Epidermal melanocyte (primary cell): ENCODE data around the gene TSPAN4.

Experiments used
- DNase-seq: peaks from one replicate; pipeline ENCODE4 v3.0.0; 2011; ENCODE audit warnings: low spot score; ENCODE audit not compliant: insufficient read length

Gene TSPAN4

DNA sequence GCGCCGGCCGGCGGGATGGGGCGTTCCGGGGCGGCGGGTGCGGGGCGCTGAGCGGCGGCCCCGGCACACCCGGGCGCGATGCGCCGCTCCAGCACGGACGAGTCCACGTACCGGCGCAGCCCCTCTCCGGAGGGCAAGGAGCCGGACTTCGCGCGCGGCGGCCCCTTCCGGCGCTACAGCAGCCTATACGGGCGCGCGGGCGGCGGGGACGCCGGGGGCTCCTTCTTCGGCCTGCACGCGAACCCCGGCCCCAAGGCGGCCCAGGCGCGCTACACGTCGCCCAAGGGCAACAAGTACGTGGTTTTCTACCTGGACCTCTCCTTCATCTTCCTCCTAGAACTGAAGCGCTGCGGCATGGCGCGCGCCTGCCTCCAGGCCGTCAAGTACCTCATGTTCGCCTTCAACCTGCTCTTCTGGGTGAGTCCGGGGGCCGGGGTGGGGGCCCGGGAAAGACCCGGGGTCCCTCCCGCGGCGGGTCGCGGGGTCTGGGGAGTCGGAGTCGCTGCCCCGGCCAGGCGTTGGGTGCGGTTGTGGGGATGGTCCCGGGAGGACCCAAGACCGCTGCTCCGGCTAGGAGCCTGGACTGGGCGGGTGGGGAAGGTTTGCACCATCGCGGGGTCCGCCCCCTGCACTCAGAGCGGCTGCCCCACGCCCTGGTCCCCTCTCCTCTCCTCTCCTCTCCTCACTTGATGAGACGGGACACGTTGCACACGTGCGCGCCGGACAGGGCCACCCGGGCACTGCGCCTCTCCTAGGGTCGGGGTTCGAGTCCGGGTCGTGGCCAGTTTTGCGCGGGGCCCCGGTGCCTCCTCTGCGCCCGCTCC lies 7.5 kb downstream of the TSPAN4 start:
- no peak for DNase-seq

DNA sequence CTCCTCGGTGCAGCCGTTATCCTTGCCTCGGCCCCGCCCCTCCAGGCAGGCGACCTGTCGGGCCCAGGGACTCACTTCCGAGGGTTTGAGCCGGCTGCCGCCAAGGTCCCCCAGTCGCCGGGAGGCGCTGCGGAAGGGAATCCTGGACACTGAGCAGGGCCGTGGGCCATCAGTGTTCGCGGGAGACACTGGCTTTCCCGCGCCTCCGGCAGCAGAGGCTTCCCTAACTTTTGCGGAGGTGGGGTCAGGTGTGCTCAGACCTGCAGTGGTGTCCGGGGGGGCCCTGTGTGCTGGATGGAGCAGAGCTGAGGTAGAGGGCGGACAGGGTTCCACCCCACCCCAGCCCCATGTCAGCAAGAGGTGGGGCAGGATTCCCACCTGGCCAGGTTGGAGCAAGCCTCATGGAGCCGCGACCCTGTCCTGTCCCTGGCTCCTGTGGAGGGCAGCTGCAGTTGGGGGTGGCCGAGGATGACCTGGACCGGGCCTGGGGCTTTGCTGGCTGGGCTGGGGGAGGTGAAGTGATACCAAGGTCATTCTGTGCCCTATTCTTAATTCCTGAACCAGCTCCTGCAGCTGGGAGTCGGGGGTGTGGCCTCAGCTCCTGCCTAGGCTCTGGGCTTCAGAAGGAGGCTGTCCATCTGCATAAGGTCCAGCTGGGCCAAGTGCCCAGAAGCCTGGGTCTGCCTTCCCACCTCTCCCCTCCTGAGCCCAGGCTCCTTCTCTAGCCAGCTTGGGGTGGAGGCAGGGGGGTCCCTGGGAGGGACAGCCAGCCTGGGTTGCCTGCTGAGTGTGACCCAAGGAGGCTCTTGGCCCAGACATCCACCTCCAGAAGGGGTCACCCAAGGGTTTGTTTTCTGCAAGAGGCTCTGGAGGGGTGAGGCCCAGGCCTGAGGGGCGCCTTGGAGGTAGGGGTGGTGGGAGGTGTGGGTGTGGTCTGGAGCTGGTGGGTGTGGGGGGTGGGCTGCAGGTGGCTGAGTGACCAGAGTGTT lies 8.4 kb downstream of the TSPAN4 start:
- DNase-seq = no peak

DNA sequence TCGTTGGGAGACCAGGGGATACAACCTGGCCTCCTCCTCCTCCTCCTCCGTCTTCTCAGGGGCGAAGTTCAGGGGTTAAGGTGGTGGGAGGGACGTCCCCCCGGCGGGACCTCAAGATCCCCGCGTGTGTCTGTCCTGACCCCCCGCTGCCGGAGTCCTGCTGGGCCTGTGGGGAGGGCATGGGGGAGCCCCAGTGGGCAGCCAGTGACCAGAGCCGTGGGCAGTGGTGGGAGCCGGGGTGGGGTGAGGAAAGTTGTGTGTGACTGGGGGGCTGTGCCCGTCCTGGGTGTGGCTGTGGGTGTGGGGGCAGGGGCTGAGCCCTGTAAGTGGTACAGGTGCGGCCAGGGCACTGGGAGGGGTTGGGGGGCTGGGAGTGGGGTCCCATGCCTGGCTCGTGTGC lies 10.1 kb downstream of the TSPAN4 start:
- DNase-seq = no peak

DNA sequence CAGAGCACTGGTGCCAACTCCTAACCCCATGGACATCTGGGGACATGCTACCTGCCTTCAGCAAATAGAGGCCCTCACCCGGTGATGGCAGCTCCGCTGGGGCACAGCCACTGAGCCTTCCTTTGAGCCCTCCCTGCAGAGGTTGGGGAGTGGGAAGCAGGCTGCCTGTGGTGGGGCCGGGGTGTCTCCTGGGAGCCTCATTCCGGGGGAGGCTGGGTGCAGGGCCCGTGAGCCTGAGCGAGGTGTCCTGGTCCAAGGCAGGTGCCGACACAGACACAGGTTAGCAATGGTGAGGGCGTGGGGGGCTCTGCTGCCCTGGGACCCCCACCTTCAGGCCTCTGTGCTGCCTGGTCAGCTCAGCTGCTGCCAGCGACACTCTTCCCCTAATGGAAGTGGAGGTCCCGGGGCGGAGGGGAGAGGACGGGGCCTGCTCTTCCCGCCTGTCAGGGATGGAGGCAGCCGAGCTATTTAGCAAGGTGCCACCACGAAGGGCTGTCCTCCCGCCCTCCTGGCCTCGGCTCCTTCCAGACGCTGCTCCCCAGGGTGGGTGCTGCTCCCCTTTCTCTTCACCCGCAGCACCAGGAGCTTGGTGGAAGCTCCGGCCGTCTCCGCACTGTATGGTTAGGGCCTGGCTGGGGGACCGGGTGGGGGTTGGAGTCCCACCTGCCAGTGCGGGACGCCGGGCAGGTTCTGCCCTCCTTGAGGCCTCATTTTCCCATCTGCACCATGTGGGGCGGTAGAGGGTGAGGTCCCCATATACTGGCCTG lies 11.2 kb downstream of the TSPAN4 start:
- no peak for DNase-seq

DNA sequence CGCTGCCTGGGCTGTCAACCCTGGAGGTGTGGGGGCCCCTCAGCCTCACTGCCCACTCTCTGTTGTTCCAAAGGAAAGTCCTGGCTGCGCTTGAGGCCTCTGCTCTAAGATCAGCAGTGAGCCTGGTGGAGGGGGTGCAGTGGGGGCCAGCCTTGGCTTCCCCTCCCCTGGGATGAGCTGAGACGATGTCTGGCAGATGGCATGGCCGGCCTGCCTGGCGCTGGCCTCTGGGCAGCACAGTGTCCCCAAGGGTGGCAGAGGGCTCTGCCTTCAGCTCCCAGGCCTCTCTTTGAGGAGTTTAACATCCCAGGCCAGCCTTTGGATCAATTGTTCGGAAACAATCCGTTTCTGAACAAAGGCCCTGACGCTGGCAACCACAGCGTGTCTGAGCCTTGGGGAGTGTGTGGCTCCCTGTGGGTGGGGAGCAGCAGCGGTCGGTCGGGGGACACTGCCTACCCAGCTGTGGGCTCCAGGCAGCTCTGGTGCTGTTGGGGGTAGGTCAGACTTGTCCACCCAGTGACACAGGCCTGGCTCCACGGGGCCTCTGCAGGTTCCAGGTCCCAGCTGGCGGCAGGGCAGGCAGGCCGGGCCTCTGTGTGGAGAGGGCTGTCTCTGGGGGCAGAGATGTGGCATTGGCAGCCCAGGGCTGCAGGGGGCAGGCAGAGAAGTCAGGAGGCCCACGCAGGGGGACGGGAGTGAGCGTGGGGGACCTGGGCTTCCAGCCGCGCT lies 12.1 kb downstream of the TSPAN4 start:
- DNase-seq = no peak

DNA sequence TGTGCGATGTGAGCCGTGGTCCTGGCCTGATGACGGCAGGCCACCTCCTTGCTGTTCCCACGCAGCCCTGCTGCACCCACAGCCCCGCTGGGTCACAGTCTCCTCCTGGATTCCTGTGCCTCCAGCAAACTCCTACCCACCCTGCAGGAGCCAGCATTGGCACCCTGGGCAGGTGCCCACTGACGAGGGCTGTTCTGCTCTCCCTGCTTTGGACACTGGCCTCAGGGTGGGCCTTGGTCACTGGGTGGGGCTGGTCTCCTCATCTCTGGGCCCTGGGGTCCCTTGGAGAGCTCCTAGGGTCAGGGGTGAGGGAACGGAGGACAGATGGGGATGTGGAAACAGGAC lies 12.7 kb downstream of the TSPAN4 start:
- DNase-seq = no peak

DNA sequence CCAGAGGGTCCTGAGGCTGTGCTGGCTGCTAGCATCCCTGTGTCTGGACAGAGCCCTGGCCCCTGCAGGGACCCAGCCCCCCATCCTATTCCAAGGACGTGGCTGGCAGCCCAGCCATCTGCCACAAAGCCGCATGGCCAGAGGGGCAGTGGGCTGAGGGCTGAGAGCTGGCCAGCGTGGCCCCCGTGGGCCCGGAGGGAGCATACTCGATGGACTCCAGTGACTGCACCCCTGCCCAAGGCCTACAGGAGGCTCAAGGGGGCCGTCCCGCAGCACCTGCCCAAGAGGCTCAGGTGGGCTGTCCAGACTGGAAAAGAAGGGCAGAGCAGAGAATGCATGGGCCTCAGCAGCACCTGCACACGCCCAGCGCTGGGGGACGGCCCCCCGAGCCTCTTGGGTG lies 13.1 kb downstream of the TSPAN4 start:
- no peak for DNase-seq

DNA sequence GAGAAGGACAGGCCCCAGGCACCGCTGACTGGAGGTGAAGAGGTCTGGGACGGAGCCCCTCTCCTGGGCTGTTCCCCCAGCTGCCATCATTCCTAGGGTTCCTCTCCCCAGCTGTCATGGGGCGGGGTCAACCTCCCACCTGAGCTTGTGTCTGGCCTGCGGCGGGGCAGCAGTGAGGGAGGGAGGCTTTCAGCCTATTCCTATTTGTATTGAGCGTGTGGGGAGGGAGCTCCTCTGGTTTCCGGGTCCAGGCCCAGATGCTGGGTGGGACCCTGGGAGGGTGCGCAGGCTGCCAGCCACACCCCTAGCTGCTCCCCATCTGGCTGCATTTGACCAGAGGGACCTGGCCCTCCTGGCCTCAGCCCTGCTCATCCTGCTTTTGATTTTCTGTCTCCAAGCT lies 13.7 kb downstream of the TSPAN4 start:
- no peak for DNase-seq

DNA sequence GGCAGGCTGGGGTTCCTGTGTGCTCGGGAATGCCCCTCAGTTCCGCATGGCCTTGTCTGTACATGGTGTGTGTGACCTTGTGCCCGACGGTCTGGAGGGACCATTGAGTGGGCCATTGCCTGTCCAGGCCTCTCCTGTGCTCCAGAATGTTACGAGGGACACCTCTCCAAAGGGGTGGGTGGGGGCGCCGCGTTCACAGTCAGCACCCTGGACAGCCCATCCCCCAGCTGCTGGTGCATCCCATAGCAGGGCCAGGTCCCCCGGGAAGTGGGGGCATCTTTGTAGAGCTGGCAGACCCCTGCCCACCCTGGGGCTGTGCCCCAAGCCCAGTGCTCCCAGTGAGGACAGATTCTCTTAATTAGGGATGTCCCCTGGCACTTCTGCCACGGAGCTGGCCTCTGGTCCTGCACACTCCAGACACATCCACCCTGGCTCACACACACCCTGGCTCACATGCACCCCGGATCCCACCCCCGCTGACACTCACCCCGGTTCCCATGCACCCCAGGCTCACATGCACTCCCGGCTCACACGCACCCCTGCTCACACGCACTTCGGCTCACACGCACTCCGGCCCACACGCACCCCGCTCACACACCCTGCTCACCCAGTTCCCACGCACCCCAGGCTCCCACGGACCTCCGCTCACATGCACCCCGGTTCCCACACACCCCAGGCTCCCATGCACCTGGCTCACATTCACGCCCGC lies 15.6 kb downstream of the TSPAN4 start:
- no peak for DNase-seq

DNA sequence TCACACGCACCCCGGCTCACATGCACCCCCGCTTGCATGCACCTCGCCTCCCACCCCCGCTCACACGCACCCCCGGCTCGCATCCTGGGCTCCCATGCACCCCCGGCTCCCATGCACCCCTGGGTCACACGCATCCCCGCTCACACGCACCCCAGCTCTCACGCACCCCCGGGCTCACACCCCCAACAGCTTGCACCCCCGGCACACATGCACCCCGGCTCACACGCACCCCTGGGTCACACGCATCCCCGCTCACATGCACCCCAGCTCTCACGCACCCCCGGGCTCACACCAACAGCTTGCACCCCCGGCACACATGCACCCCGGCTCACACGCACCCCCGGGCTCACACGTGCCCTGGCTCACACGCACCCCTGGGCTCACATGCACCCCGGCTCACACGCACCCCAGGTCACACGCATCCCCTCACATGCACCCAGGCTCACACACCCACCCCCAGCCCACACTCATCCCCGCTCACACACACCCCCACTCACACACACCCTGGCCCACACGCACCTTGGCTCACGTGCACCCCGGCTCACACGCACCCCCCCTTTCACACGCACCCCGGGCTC lies 16.2 kb downstream of the TSPAN4 start:
- DNase-seq = no peak

DNA sequence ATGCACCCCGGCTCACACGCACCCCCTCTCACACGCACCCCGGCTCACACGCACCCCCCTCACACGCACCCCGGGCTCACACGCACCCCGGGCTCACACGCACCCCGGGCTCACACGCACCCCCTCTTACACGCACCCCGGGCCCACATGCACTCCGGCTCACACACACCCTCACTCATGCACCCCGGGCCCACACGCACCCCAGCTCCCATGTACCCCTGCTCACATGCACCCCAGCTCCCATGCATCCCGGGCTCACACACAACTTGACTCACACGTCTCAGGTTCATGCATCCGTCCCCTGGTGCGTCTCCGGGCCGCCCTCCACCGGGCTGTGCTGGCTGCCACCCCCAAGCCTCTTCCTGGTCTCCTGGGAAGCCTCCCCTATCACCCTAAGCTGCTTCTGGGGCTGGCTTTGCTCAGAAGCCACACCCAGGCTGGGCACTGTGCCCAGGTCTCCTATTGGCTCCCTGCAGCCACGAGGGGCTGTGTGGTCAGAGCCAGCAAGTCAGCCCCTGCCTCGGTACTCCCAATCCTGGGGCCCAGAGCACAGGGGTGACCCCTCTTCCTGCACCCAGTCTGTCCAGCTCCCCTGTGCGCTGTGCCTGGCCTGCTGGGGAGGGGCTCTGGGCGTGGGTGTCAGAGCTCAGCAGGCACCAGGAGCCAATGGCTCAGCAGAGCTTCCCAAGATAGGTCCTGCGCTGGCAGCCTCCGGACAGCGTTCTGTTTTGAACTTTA lies 16.9 kb downstream of the TSPAN4 start:
- DNase-seq = peak; percentile 83

DNA sequence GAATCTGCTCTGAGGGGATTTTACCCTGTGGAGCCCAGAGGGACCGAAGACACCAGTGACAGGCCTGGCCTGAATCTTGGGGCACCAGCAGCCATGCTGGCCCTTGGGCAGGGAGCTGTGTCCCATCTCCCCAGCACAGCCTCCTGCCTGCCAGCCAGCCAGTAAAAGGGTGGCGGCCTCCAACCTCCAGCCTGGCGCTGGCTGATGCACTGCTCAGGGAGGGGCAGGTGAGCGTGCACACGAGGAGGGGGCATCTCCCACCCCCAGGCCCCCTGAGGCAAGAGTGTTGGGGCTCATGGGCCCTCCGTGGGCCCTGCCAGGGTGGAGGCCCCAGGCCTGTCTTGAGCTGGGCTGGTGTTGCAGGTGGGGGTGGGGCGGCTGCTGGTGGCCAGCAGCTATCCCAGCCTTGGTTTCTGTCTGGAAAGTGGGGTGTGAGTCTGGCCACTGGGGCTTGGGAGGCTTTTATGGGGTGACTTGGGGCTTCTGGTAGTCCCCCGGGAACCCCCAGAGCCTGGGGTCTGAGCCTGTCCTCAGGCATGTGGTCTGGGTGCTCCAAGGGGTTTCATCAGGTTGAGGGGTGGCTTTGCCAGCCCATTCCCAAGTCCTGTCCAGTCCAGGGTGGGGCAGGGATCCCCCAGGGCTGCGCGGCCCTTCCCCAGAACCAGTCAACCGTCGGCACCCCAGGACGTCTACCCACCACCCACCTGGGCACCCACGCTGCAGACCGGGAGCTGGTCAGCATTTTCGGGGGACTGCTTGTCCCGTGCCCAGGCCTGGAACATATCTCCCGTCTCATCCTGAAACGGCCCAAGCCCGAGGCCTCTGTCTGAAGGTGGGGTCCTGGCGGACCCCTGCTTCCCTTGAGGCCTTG lies 17.8 kb downstream of the TSPAN4 start:
- no peak for DNase-seq

DNA sequence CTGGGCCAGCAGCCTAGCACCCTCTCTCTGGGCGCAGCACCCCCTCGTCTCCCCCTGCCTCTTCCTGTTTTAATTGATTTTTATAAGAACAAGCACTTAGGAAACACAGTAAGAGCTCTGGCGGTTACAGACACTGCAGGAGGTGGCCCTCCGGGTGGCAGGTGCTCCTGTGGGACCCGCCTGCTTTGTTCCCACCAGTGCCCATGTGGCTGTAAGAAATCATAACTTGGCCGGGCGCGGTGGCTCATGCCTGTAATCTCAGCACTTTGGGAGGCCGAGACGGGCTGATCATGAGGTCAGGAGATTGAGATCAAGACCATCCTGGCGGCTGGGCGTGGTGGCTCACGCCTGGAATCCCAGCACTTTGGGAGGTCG lies 18.4 kb downstream of the TSPAN4 start:
- DNase-seq = no peak

DNA sequence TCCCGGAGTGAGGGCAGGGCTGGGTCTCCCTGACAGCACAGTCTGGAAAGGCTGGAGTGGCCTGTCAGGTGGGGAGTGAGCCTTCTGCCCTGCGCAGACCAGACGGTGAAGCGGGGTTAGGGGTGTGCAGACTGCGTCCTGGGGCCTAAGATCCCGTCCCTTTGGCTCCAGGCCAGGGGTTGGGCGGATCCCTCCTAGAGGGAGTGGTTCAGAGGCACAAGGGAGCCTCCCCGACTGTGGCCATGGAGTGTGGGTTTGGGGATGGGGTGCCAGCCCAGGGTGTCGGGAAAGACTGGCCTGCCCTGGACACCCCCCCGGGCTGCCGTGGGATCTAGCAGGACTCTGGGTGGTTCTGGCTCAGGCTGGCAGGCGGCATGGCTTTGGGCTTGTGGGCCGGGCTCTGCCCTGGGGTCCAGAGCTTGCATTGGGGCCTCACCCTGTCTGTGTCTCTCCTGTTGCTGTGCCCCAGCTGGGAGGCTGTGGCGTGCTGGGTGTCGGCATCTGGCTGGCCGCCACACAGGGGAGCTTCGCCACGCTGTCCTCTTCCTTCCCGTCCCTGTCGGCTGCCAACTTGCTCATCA lies 19.5 kb downstream of the TSPAN4 start:
- no peak for DNase-seq

DNA sequence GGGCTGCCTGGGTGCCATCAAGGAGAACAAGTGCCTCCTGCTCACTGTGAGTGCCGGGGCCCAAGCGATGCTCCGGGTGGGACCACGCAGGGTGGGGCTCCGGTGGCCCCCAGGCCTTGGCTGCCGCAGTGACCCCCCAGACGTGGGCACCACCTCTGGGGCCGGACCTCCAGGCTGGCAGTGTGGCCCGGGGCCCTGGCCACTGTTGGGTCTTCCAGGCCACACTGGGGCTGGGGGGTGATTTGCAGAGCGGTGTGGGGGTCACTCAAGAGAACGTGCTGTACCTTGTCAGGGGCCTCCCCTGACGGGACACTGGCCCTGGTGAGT lies 20.0 kb downstream of the TSPAN4 start:
- DNase-seq = no peak

DNA sequence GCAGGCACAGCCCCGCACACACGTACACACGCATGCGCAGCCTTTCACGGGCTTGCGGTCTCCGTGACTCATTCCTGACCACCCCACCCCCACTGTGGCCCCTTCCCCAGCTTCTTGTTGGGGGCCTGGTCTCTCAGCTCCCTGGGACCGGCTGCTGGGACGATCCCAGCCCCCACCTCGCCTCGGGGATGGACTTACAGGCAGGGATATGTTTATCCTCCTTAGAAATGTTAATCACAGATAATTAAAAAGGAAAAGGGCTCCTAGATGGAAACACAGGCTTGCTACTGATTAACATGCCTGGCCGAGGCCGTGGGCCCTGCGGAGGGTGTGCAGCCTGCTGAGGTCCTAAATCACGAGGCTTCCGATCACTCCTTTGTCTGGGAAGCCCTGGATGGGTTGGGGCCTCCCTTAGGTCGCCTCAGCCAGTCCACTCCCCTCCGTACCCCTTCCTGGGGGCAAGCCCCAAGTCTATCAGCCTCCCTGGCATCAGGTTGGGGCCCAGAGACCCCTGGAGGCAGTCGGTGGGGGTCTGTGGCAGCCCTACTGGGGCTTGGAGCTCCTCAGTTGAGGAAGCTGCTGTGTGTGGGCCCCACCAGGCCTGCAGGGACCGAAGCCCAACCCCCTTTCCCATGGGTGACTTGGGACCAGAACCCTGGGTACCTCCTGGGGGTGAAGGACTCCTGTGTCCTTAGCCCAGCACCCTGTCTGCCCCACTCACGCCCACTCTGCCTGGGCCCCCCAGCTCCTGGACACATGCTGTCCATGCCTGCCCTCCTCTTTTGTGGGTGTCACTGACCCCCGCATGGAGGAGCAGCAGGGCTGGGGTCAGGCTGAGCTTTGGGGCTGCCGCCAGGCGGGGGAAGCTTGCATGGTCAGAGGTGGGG lies 20.6 kb downstream of the TSPAN4 start:
- DNase-seq = no peak
